GM19035 (cell line): ENCODE data around the gene WDR70.
"Not testable (repeated sequence)": the region's sequence is repeated elsewhere in the genome, so short reads cannot be mapped to it uniquely, and the experiment has no call there.

Experiments
- ATAC-seq: cut with Tn5 transposase; IDR thresholded peaks from one replicate; pipeline ENCODE4 v1.9.1; 2021; ENCODE audit not compliant: unreplicated experiment

The WDR70 gene

GRCh38 chr5:37568018-37568753, 189.1 kb downstream of the WDR70 start:
- no peak for ATAC-seq

- no peak for ATAC-seq
Measured at GRCh38 chr5:37568893-37569292, 189.8 kb downstream of the WDR70 start.

- no peak for ATAC-seq
Measured at GRCh38 chr5:37569466-37569865, 190.3 kb downstream of the WDR70 start.

- no peak for ATAC-seq
Measured at GRCh38 chr5:37570597-37570996, 191.5 kb downstream of the WDR70 start.

GRCh38 chr5:37571985-37572384, 192.9 kb downstream of the WDR70 start:
- no peak for ATAC-seq

GRCh38 chr5:37575541-37576489, 196.7 kb downstream of the WDR70 start:
- ATAC-seq, result no peak

- ATAC-seq, result no peak
Measured at GRCh38 chr5:37576552-37576951, 197.4 kb downstream of the WDR70 start.

GRCh38 chr5:37578176-37578575, 199.1 kb downstream of the WDR70 start:
- no peak for ATAC-seq

GRCh38 chr5:37580106-37580505, 201.0 kb downstream of the WDR70 start:
- ATAC-seq, result no peak

- no peak for ATAC-seq
Measured at GRCh38 chr5:37582202-37582601, 203.1 kb downstream of the WDR70 start.

GRCh38 chr5:37593292-37593691, 214.2 kb downstream of the WDR70 start:
- not testable (repeated sequence) for ATAC-seq

- not testable (repeated sequence) for ATAC-seq
Measured at GRCh38 chr5:37594864-37595263, 215.7 kb downstream of the WDR70 start.

- no peak for ATAC-seq
Measured at GRCh38 chr5:37598733-37599132, 219.6 kb downstream of the WDR70 start.

- no peak for ATAC-seq
Measured at GRCh38 chr5:37601163-37601562, 222.0 kb downstream of the WDR70 start.

GRCh38 chr5:37603072-37603471, 224.0 kb downstream of the WDR70 start:
- no peak for ATAC-seq

GRCh38 chr5:37604290-37604689, 225.2 kb downstream of the WDR70 start:
- ATAC-seq, result no peak

GRCh38 chr5:37606148-37606547, 227.0 kb downstream of the WDR70 start:
- ATAC-seq, result no peak

GRCh38 chr5:37606632-37607248, 227.6 kb downstream of the WDR70 start:
- no peak for ATAC-seq

- ATAC-seq, result no peak
Measured at GRCh38 chr5:37615184-37615583, 236.1 kb downstream of the WDR70 start.

GRCh38 chr5:37619353-37619752, 240.2 kb downstream of the WDR70 start:
- no peak for ATAC-seq

- ATAC-seq, result not testable (repeated sequence)
Measured at GRCh38 chr5:37622354-37622753, 243.2 kb downstream of the WDR70 start.

- ATAC-seq, result no peak
Measured at GRCh38 chr5:37626266-37626665, 247.1 kb downstream of the WDR70 start.
